HG02763 (cell line): ENCODE results near the gene LAMB1.

Experiments used
- ATAC-seq: cut with Tn5 transposase; IDR thresholded peaks from one replicate; pipeline ENCODE4 v1.9.1; 2021; ENCODE audit warnings: mild to moderate bottlenecking, moderate library complexity; ENCODE audit not compliant: unreplicated experiment

Gene LAMB1

GRCh38 chr7:107949443-107949935, 53.5 kb downstream of the LAMB1 start:
- ATAC-seq = no peak

GRCh38 chr7:107948645-107949442, 54.1 kb downstream of the LAMB1 start:
- no peak for ATAC-seq

- ATAC-seq = no peak
Measured at GRCh38 chr7:107946881-107947280, 56.1 kb downstream of the LAMB1 start.

GRCh38 chr7:107946451-107946850, 56.5 kb downstream of the LAMB1 start:
- ATAC-seq = no peak

GRCh38 chr7:107945332-107945731, 57.6 kb downstream of the LAMB1 start:
- no peak for ATAC-seq

DNA sequence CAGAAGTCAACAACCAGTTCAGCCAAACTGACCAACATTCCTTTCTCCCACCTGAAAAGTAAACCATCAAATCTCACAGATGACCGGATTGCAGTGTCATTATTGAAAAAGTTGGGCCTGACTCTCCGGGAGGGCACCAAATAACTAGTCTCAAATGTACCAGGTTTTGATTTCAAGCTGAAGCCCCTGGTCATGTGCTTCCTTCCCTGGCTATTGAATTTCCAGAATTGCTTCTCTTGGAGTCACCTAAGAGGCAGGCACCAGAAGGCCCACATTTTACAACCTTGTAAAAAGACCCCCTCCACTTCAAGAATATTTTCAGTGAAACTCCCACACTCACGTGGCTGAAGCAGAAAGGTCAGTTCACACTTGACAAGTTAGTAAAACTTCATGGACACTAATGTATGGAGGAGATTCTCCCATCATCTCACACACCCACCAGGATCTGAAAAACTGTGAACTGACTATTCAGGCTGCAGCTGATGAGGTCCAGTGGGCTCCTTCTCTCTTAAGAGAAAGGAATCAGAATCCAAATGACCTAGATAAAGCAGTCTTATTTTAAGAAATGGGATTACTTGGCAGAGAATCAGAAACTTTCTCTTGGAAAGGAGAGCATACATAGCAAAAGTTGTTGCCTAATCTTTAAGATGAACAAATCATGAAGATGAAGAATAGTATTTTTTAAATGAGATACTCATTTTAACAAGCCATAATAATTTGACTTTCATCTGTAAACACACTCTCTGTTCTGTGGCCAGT, 58.4 kb downstream of the LAMB1 start:
- ATAC-seq = no peak

GRCh38 chr7:107943018-107943417, 59.9 kb downstream of the LAMB1 start:
- no peak for ATAC-seq

DNA sequence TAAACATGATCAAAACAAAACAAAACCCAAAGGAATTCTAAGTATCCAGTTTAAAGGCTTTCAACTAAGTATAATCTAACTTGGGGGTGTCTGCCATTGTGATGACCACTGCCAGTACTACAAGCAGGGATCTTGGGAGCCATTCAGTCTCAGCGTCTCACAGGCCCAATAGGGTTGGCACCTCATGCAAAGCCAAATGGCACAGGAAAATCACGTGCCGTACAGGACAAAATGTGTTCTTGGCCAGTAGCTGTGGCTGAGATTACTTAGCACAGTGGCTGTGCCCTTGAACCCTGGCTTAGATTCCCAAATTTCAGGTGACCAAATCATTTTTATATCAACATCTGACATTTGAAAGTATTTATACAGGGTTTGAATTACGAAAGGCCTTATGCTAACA, 62.0 kb downstream of the LAMB1 start:
- no peak for ATAC-seq

DNA sequence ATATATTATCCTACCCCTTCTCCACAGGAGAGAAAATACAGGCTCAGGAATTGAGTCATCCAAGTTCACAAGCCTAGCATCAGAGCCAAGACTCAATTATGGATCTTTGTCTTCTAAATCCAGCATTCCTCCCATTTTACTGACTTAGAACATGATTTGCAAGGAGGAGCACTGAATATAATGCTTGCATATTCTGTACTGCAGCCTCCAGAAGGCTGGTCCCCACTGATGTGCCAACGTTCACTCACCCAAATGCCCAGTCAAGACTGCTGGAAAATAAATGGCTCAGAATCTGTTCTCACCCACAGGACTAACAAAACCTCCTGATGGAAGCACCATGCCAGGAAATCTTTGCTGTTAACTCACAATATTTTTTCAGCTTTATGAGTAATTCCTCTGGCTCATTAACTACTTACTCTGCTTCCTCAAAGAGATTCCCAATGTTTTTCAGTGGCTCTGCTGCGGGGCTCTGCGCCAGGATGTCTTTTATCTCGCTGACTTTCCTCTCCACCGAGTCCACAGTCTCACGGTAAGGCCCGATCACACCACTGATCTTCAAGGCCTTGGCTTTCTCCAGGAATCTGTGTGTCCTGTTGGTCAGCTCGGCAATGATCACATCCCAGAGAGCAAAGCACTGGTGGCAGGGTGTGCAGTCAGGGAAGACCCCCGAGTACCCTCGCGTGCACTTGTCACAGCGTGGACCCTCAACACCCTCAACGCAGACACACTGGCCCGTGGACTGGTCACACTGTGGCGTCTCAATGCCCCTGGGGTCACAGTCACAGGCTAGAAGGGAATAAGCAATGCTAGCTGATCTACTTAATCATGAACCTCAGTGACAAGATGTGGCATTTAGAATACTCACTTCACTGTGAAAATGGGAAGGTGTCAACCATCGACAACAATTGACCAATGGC, 63.1 kb downstream of the LAMB1 start:
- ATAC-seq = no peak

- no peak for ATAC-seq
Measured at GRCh38 chr7:107938456-107939250, 64.3 kb downstream of the LAMB1 start.

GRCh38 chr7:107937531-107937930, 65.4 kb downstream of the LAMB1 start:
- ATAC-seq = no peak

- ATAC-seq = no peak
Measured at GRCh38 chr7:107936312-107936711, 66.6 kb downstream of the LAMB1 start.

GRCh38 chr7:107934991-107935770, 67.8 kb downstream of the LAMB1 start:
- no peak for ATAC-seq

DNA sequence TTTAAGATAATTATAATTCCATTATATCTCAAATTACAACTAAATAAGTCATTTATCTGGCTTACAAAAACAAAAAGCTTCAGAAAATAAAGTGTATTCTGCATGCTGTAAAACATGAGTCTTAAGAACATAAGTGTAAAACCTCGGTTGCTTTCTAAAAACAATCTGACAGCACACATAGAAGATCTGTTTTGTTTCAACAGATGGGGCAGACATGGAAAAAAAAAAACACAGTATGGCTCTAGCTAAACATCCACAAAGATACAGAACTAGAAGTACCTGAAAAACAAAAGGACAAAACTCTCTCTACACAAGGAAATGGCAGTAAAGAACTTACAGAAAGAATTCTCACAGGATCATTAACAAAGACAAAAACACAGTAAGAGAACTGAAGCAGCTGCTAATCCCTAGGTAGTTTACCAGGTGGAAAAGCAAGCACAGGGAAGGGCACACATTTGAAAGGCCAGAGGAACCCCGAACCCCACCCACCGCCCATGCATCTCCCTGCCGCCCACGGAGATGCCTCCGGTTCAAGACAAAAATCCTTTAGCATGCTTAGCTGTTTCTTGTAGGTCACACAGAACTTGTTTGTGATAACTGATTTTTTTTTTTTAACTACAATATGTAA, 69.5 kb downstream of the LAMB1 start:
- ATAC-seq = no peak

- ATAC-seq = no peak
Measured at GRCh38 chr7:107932805-107933204, 70.2 kb downstream of the LAMB1 start.

GRCh38 chr7:107931740-107932515, 71.0 kb downstream of the LAMB1 start:
- no peak for ATAC-seq

DNA sequence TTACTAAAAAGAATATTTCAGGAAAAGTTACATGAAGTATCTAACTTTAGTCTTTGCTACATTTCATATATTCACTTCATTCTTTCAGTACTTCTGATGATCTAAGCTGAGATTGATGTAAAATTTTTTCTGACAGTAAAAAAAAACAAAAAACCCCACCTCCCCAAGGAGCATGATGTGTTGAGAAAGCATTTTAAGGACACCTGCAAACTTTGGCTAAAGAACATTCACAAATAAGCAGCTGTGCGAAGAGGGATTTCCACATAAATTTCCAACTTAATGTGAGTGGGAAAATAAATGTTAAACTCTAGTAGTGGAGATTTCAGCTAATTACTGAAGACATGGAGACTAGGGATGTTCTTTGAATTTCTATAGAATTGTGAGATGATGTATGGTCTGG, 76.5 kb downstream of the LAMB1 start:
- ATAC-seq = no peak

GRCh38 chr7:107924841-107925504, 78.0 kb downstream of the LAMB1 start:
- ATAC-seq = peak; percentile 83
